PC-3 (cell line): Measurements from ENCODE around the gene USF2. TPM values are rescaled to one million over a fixed set of nuclear protein-coding genes. Genes with fewer than 3 reads are reported as not detected.

Experiments used
- ATAC-seq: fragments of 200-7000 bp; cut with Tn5 transposase; 2 replicates; pipeline ENCODE4 v1.9.1; 2020; ENCODE audit warnings: mild to moderate bottlenecking, moderate library complexity
- BruUV-seq: library from RNA; stranded (reverse); fragments of 400-500 nt; replicated peaks from 2 replicates; lab custom pipeline; 2021; lab: Mats Ljungman, UMichigan
- CTCF ChIA-PET: fragments of 300-600 bp; sonication (Branson Sonifier 250); formaldehyde crosslinking; loops from one replicate; lab custom pipeline; 2022; ENCODE audit warnings: antibody characterized with exemption; lab: Charles Lee
- POLR2A ChIA-PET: fragments of 300-600 bp; sonication (Branson Sonifier 250); formaldehyde crosslinking; loops from one replicate; lab custom pipeline; 2022; ENCODE audit warnings: antibody characterized with exemption; ENCODE audit not compliant: unreplicated experiment; lab: Charles Lee
- DNase-seq: peaks from one replicate; pipeline ENCODE4 v3.0.0-alpha.2; 2015
- H2AFZ ChIP-seq: fragments of 300-600 bp; sonication (generic); 2 replicates; pipeline ENCODE4 v1.6.0; 2016; ENCODE audit warnings: antibody characterized with exemption, low read length
- H3F3A ChIP-seq: fragments of 300-600 bp; sonication (generic); one replicate; pipeline ENCODE4 v1.6.0; 2017; ENCODE audit warnings: antibody characterized with exemption, low read length, control low read depth, mild to moderate bottlenecking; ENCODE audit not compliant: unreplicated experiment
- H3K27ac ChIP-seq: fragments of 300-600 bp; sonication (generic); 2 replicates; pipeline ENCODE4 v1.5.1; 2016; ENCODE audit warnings: mild to moderate bottlenecking, low read length
- H3K27me3 ChIP-seq: fragments of 300-600 bp; sonication (generic); 2 replicates; pipeline ENCODE4 v1.6.1; 2016; ENCODE audit warnings: low read length, mixed read lengths
- H3K36me3 ChIP-seq: fragments of 300-600 bp; sonication (generic); 2 replicates; pipeline ENCODE4 v1.6.1; 2016; ENCODE audit warnings: low read depth, mixed run types, low read length, mixed read lengths
- H3K4me1 ChIP-seq: fragments of 300-600 bp; sonication (generic); 2 replicates; pipeline ENCODE4 v1.5.1; 2016; ENCODE audit warnings: low read length; ENCODE audit not compliant: insufficient read depth
- H3K4me2 ChIP-seq: fragments of 300-600 bp; sonication (generic); 2 replicates; pipeline ENCODE4 v1.6.0; 2016; ENCODE audit warnings: low read length
- H3K4me3 ChIP-seq: fragments of 300-600 bp; sonication (generic); 2 replicates; pipeline ENCODE4 v1.5.1; 2016; ENCODE audit warnings: mild to moderate bottlenecking, low read length, mixed read lengths
- H3K79me2 ChIP-seq: fragments of 300-600 bp; sonication (generic); 2 replicates; pipeline ENCODE4 v1.6.1; 2017; ENCODE audit warnings: low read length, mixed read lengths
- H3K9ac ChIP-seq: fragments of 300-600 bp; sonication (generic); 2 replicates; pipeline ENCODE4 v1.6.0; 2016; ENCODE audit warnings: mild to moderate bottlenecking, low read length
- H3K9me2 ChIP-seq: fragments of 300-600 bp; sonication (generic); replicated peaks from 2 replicates; pipeline ENCODE4 v1.6.1; 2016; ENCODE audit warnings: mixed run types, low read length, mixed read lengths
- H3K9me3 ChIP-seq: fragments of 300-600 bp; sonication (generic); 2 replicates; pipeline ENCODE4 v1.6.1; 2016; ENCODE audit warnings: low read length, mixed read lengths
- H4K20me1 ChIP-seq: fragments of 300-600 bp; sonication (generic); 2 replicates; pipeline ENCODE4 v1.6.1; 2016; ENCODE audit warnings: low read length, mixed read lengths
- EZH2 ChIP-seq: fragments of 300-600 bp; sonication (generic); IDR thresholded peaks from one replicate; pipeline ENCODE4 v1.6.1; 2017; ENCODE audit warnings: antibody characterized with exemption, mild to moderate bottlenecking, low read length; ENCODE audit not compliant: unreplicated experiment
- EZH2phosphoT487 ChIP-seq: fragments of 300-600 bp; sonication (generic); IDR thresholded peaks from 2 replicates; pipeline ENCODE4 v1.6.1; 2018; ENCODE audit warnings: mild to moderate bottlenecking, antibody characterized with exemption, low read length, borderline replicate concordance
- intact Hi-C: fragments of 100-400 bp; cut with micrococcal nuclease; formaldehyde crosslinking; loops from 2 replicates; pipeline ENCODE4 v1.9.0; 2023
- total RNA-seq: library from RNA; depleted of rRNA; stranded (reverse); fragments of >200 nt; gene quantifications from 2 replicates; pipeline ENCODE4 v1.2.3, GENCODE V29; 2014
- TF ChIP-seq, protein P1 (sequence below): fragments of 300-600 bp; sonication (generic); conservative IDR thresholded peaks from 2 replicates; pipeline ENCODE4 v1.5.1; 2017; ENCODE audit warnings: antibody characterized with exemption, low read depth, mild to moderate bottlenecking, low read length

The USF2 gene
- total RNA-seq, 1 experiment from 2014 or later: 102 TPM

GRCh38 chr19:35313587-35313986 lies 44.8 kb downstream of the USF2 start:
- ChIA-PET POLR2A (interaction anchor here (0.7 kb wide), 1 partner anchor 250 kb away, joined by 3 read pairs; no protein-coding TSS in a partner anchor), CTCF (no interaction called here)
- no peak overlapping the region for H3K4me2 ChIP-seq
- H3F3A ChIP-seq: no peaks in the 10 kb centered on the region
- no peaks in the 10 kb centered on the region for H3K36me3 ChIP-seq
- H3K9me3 ChIP-seq: no peaks in the 10 kb centered on the region
- H3K4me3 ChIP-seq: no peak overlapping the region
- no peak overlapping the region for H2AFZ ChIP-seq
- H3K4me1 ChIP-seq: peaks cover 3% of the 10 kb centered on the region
- H3K9me2 ChIP-seq: no peaks in the 10 kb centered on the region
- TF ChIP-seq EZH2phosphoT487 (no peak), EZH2 (no peak)
- TF ChIP-seq, protein P1, sequence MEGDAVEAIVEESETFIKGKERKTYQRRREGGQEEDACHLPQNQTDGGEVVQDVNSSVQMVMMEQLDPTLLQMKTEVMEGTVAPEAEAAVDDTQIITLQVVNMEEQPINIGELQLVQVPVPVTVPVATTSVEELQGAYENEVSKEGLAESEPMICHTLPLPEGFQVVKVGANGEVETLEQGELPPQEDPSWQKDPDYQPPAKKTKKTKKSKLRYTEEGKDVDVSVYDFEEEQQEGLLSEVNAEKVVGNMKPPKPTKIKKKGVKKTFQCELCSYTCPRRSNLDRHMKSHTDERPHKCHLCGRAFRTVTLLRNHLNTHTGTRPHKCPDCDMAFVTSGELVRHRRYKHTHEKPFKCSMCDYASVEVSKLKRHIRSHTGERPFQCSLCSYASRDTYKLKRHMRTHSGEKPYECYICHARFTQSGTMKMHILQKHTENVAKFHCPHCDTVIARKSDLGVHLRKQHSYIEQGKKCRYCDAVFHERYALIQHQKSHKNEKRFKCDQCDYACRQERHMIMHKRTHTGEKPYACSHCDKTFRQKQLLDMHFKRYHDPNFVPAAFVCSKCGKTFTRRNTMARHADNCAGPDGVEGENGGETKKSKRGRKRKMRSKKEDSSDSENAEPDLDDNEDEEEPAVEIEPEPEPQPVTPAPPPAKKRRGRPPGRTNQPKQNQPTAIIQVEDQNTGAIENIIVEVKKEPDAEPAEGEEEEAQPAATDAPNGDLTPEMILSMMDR: no peak
- DNase-seq (peak; percentile 54), ATAC-seq (no peak)
- H4K20me1 ChIP-seq: no peaks in the 10 kb centered on the region
- H3K9ac ChIP-seq: no peak overlapping the region
- BruUV-seq: no TSS peak
- no peak overlapping the region for H3K27ac ChIP-seq
- intact Hi-C loops: no loop called here
- no peaks in the 10 kb centered on the region for H3K79me2 ChIP-seq
- no peaks in the 10 kb centered on the region for H3K27me3 ChIP-seq

- H3K79me2 ChIP-seq: no peaks in the 10 kb centered on the region
- H3K36me3 ChIP-seq: no peaks in the 10 kb centered on the region
- H3K9me3 ChIP-seq: no peaks in the 10 kb centered on the region
- H3K9me2 ChIP-seq: no peaks in the 10 kb centered on the region
- BruUV-seq: no TSS peak
- no peak overlapping the region for H3K4me2 ChIP-seq
- POLR2A ChIA-PET: interaction anchor here (0.7 kb wide), 1 partner anchor 250 kb away, joined by 3 read pairs; no protein-coding TSS in a partner anchor
- DNase-seq (no peak), ATAC-seq (no peak)
- H2AFZ ChIP-seq: no peak overlapping the region
- H3K4me3 ChIP-seq: no peak overlapping the region
- intact Hi-C loops: no loop called here
- CTCF ChIA-PET: no interaction called here
- H3K9ac ChIP-seq: no peak overlapping the region
- no peak overlapping the region for H3K27ac ChIP-seq
- peaks cover 7% of the 10 kb centered on the region for H3K4me1 ChIP-seq
- no peaks in the 10 kb centered on the region for H4K20me1 ChIP-seq
- no peaks in the 10 kb centered on the region for H3F3A ChIP-seq
- TF ChIP-seq EZH2 (no peak), EZH2phosphoT487 (no peak)
- TF ChIP-seq, protein P1: no peak
- H3K27me3 ChIP-seq: no peaks in the 10 kb centered on the region
These were observed 45.3 kb downstream of the USF2 start for GRCh38 chr19:35314031-35314430.

GRCh38 chr19:35314858-35315470 lies 46.2 kb downstream of the USF2 start:
- ChIA-PET CTCF (no interaction called here), POLR2A (no interaction called here)
- H3K27me3 ChIP-seq: no peaks in the 10 kb centered on the region
- no peak overlapping the region for H3K27ac ChIP-seq
- no peaks in the 10 kb centered on the region for H3K9me3 ChIP-seq
- no peaks in the 10 kb centered on the region for H3K36me3 ChIP-seq
- no peak overlapping the region for H3K4me2 ChIP-seq
- ATAC-seq (no peak), DNase-seq (no peak)
- no peak overlapping the region for H3K4me3 ChIP-seq
- no peaks in the 10 kb centered on the region for H4K20me1 ChIP-seq
- no TSS peak for BruUV-seq
- peaks cover 13% of the 10 kb centered on the region for H3K4me1 ChIP-seq
- no peak overlapping the region for H2AFZ ChIP-seq
- intact Hi-C loops: no loop called here
- H3K9me2 ChIP-seq: no peaks in the 10 kb centered on the region
- no peak overlapping the region for H3K9ac ChIP-seq
- no peaks in the 10 kb centered on the region for H3F3A ChIP-seq
- H3K79me2 ChIP-seq: no peaks in the 10 kb centered on the region
- TF ChIP-seq EZH2 (no peak), EZH2phosphoT487 (no peak)
- TF ChIP-seq, protein P1: no peak
